ENCODE data around the gene CD300LD. TPM values are rescaled to one million over a fixed set of nuclear protein-coding genes. Genes with fewer than 3 reads are reported as not detected.

The CD300LD gene
- total RNA-seq, 1 donor from 2014 or later: not detected

DNA sequence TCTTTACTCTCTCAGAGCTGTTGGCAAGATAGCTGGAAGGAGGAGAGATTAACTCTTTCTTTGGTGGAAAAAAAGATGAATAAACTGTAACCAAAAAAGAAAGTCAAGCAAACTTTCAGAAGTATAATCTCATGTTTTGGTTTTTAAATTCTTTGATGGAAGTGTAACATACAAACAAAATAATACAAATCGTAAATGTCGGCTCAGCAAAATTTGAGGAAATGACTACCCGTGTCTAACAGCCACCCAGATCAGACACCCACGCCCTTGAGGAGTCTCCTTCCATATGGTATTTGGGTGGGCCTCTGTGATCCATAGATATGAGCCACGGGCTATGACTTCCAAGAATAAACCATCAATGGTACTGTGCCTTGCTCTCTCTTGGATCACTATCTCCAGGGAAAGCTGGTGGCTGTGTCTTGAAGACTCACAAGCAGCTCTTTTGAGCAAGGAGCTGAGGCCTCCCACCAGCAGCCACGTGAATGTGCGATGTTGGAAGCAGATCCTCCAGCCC lies 36.6 kb downstream of the CD300LD start:
- peaks cover 5% of the 10 kb centered on the region for H3K27me3 Mint-ChIP-seq (ENCODE audit: unreplicated experiment)
- TF ChIP-seq CTCF (IDR thresholded peaks at IDR 0.05; ENCODE audit: partially characterized antibody, unreplicated experiment): no peak
- DNase-seq: no peak
- H3K9me3 Mint-ChIP-seq (ENCODE audit: unreplicated experiment): peaks cover 6% of the 10 kb centered on the region
- H3K36me3 Mint-ChIP-seq (ENCODE audit: unreplicated experiment): peaks cover 18% of the 10 kb centered on the region
- H3K4me3 Mint-ChIP-seq (ENCODE audit: unreplicated experiment): no peak overlapping the region
- no peaks in the 10 kb centered on the region for H3K4me1 Mint-ChIP-seq (ENCODE audit: low read depth, unreplicated experiment)
- H3K27ac Mint-ChIP-seq (ENCODE audit: unreplicated experiment): no peak overlapping the region

DNA sequence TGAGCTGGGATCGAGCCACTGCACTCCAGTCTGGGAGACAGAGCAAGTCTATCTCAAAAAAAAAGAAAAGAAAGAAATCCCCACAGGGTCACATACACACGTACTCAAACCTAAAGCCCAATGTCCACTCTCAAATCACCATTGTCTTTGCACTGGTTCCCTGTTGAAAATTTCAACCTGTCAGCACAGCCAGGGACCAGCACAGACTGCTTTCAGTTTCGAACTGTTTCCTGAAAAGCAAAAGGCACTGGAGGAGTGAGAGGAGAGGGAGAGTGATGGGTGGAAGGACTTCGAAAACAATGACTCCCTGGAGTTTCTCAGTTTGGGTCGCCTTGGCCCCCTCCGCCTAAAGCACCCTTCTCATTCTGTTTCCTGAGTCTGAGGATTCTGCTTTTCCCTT lies 37.2 kb downstream of the CD300LD start:
- no peak for DNase-seq
- peaks cover 5% of the 10 kb centered on the region for H3K27me3 Mint-ChIP-seq (ENCODE audit: unreplicated experiment)
- no peak for TF ChIP-seq CTCF (IDR thresholded peaks at IDR 0.05; ENCODE audit: partially characterized antibody, unreplicated experiment)
- H3K36me3 Mint-ChIP-seq (ENCODE audit: unreplicated experiment): peaks cover 18% of the 10 kb centered on the region
- no peak overlapping the region for H3K27ac Mint-ChIP-seq (ENCODE audit: unreplicated experiment)
- no peak overlapping the region for H3K4me3 Mint-ChIP-seq (ENCODE audit: unreplicated experiment)
- no peaks in the 10 kb centered on the region for H3K4me1 Mint-ChIP-seq (ENCODE audit: low read depth, unreplicated experiment)
- peaks cover 8% of the 10 kb centered on the region for H3K9me3 Mint-ChIP-seq (ENCODE audit: unreplicated experiment)

GRCh38 chr17:74552037-74552436 lies 40.0 kb downstream of the CD300LD start:
- H3K27ac Mint-ChIP-seq (ENCODE audit: unreplicated experiment): no peak overlapping the region

GRCh38 chr17:74550602-74551001 lies 41.5 kb downstream of the CD300LD start:
- H3K27me3 Mint-ChIP-seq (ENCODE audit: unreplicated experiment): peaks cover 15% of the 10 kb centered on the region
- no peaks in the 10 kb centered on the region for H3K36me3 Mint-ChIP-seq (ENCODE audit: unreplicated experiment)
- DNase-seq: no peak
- TF ChIP-seq CTCF (IDR thresholded peaks at IDR 0.05; ENCODE audit: partially characterized antibody, unreplicated experiment): no peak
- H3K4me1 Mint-ChIP-seq (ENCODE audit: low read depth, unreplicated experiment): no peaks in the 10 kb centered on the region
- no peak overlapping the region for H3K4me3 Mint-ChIP-seq (ENCODE audit: unreplicated experiment)
- H3K9me3 Mint-ChIP-seq (ENCODE audit: unreplicated experiment): peaks cover 4% of the 10 kb centered on the region
- H3K27ac Mint-ChIP-seq (ENCODE audit: unreplicated experiment): no peak overlapping the region

More at GRCh38 chr17:74552037-74552436, 40.0 kb downstream of the CD300LD start:
- H3K9me3 Mint-ChIP-seq (ENCODE audit: unreplicated experiment): peaks cover 4% of the 10 kb centered on the region
- no peak for DNase-seq
- no peaks in the 10 kb centered on the region for H3K4me1 Mint-ChIP-seq (ENCODE audit: low read depth, unreplicated experiment)
- peaks cover 12% of the 10 kb centered on the region for H3K27me3 Mint-ChIP-seq (ENCODE audit: unreplicated experiment)
- H3K4me3 Mint-ChIP-seq (ENCODE audit: unreplicated experiment): no peak overlapping the region
- no peak for TF ChIP-seq CTCF (IDR thresholded peaks at IDR 0.05; ENCODE audit: partially characterized antibody, unreplicated experiment)
- peaks cover 9% of the 10 kb centered on the region for H3K36me3 Mint-ChIP-seq (ENCODE audit: unreplicated experiment)

GRCh38 chr17:74549343-74549742 lies 42.7 kb downstream of the CD300LD start:
- Mint-ChIP-seq H3K4me1 (ENCODE audit: low read depth, unreplicated experiment) (no peaks in the 10 kb centered on the region), H3K4me3 (ENCODE audit: unreplicated experiment) (no peak overlapping the region), H3K36me3 (ENCODE audit: unreplicated experiment) (no peaks in the 10 kb centered on the region), H3K9me3 (ENCODE audit: unreplicated experiment) (peaks cover 4% of the 10 kb centered on the region), H3K27me3 (ENCODE audit: unreplicated experiment) (peaks cover 18% of the 10 kb centered on the region), H3K27ac (ENCODE audit: unreplicated experiment) (no peak overlapping the region)
- no peak for TF ChIP-seq CTCF (IDR thresholded peaks at IDR 0.05; ENCODE audit: partially characterized antibody, unreplicated experiment)
- no peak for DNase-seq
